Measurements from ENCODE around the gene KIF3A. TPM values are rescaled to one million over a fixed set of nuclear protein-coding genes. Genes with fewer than 3 reads are reported as not detected.

KIF3A gene
- total and polyA plus RNA-seq, 2 experiments from 2014 or later = 11.2 to 19.7 TPM

DNA sequence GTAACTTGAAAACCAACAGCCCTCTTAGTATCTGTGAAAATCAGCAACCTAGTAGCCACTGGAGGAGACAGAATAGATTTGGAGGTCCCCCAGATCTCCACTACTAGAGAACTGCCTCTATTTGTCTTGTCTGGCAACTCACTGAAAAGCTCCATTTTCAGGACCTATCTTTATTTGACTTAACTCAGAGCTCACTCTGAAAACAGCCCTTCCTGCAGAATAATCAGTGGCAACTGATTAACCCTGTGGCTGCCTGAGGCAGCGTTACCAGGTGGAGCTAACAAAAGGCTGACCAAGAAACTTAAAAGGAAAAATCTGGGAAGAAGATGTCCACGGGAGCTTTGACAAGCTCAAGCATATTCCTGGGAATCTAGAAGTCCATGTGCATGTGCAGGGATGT lies 89.9 kb downstream of the KIF3A start:
- Mint-ChIP-seq H3K36me3 (ENCODE audit: low read depth) (peaks cover 25% of the 10 kb centered on the region), H3K4me3 (no peak overlapping the region), H3K9me3 (peaks cover 11% of the 10 kb centered on the region; the same call in 2 of the 3 replicates), H3K27ac (no peak overlapping the region), H3K27me3 (ENCODE audit: insufficient read depth, low read depth, poor library complexity) (peaks cover 2% of the 10 kb centered on the region), H3K4me1 (peaks cover 18% of the 10 kb centered on the region)
- Histone ChIP-seq H3K36me3 (ENCODE audit: insufficient read depth) (0 out of 2 replicates have a peak, but pooled peaks cover 4% of the 10 kb centered on the region), H2AFZ (no peak overlapping the region), H3K27ac (ENCODE audit: low read depth) (no peak overlapping the region), H3K79me2 (replicated peaks; ENCODE audit: insufficient read depth) (no peaks in the 10 kb centered on the region), H3K4me1 (ENCODE audit: insufficient read depth) (peaks cover 18% of the 10 kb centered on the region), H3F3A (replicated peaks; ENCODE audit: low read depth) (no peaks in the 10 kb centered on the region), H3K9me2 (ENCODE audit: insufficient read depth) (no peaks in the 10 kb centered on the region), H3K4me3 (no peak overlapping the region), H4K20me1 (replicated peaks; ENCODE audit: insufficient read depth) (no peaks in the 10 kb centered on the region), H3K27me3 (ENCODE audit: insufficient read depth) (no peaks in the 10 kb centered on the region), H3K4me2 (no peak overlapping the region)
- ATAC-seq (no peak), DNase-seq (ENCODE audit: low spot score) (no peak)
- TF ChIP-seq NANOG (IDR thresholded peaks at IDR 0.05; ENCODE audit: borderline replicate concordance) (no peak), EZH2phosphoT487 (IDR thresholded peaks at IDR 0.05; ENCODE audit: unreplicated experiment) (no peak), ZNF331 (CRISPR knock-in tag; IDR thresholded peaks at IDR 0.05; ENCODE audit: low read depth) (no peak), CREB1 (CRISPR knock-in tag; IDR thresholded peaks at IDR 0.05; ENCODE audit: low read depth) (no peak), JUNB (IDR thresholded peaks at IDR 0.05; ENCODE audit: unreplicated experiment) (no peak), POLR2AphosphoS5 (IDR thresholded peaks at IDR 0.05; ENCODE audit: low read depth) (no peak), ZNF114 (CRISPR knock-in tag; IDR thresholded peaks at IDR 0.05) (no peak)
- TF ChIP-seq, protein P1, sequence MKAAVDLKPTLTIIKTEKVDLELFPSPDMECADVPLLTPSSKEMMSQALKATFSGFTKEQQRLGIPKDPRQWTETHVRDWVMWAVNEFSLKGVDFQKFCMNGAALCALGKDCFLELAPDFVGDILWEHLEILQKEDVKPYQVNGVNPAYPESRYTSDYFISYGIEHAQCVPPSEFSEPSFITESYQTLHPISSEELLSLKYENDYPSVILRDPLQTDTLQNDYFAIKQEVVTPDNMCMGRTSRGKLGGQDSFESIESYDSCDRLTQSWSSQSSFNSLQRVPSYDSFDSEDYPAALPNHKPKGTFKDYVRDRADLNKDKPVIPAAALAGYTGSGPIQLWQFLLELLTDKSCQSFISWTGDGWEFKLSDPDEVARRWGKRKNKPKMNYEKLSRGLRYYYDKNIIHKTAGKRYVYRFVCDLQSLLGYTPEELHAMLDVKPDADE (IDR thresholded peaks at IDR 0.05) = no peak
- TF ChIP-seq, protein P2, sequence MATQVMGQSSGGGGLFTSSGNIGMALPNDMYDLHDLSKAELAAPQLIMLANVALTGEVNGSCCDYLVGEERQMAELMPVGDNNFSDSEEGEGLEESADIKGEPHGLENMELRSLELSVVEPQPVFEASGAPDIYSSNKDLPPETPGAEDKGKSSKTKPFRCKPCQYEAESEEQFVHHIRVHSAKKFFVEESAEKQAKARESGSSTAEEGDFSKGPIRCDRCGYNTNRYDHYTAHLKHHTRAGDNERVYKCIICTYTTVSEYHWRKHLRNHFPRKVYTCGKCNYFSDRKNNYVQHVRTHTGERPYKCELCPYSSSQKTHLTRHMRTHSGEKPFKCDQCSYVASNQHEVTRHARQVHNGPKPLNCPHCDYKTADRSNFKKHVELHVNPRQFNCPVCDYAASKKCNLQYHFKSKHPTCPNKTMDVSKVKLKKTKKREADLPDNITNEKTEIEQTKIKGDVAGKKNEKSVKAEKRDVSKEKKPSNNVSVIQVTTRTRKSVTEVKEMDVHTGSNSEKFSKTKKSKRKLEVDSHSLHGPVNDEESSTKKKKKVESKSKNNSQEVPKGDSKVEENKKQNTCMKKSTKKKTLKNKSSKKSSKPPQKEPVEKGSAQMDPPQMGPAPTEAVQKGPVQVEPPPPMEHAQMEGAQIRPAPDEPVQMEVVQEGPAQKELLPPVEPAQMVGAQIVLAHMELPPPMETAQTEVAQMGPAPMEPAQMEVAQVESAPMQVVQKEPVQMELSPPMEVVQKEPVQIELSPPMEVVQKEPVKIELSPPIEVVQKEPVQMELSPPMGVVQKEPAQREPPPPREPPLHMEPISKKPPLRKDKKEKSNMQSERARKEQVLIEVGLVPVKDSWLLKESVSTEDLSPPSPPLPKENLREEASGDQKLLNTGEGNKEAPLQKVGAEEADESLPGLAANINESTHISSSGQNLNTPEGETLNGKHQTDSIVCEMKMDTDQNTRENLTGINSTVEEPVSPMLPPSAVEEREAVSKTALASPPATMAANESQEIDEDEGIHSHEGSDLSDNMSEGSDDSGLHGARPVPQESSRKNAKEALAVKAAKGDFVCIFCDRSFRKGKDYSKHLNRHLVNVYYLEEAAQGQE (IDR thresholded peaks at IDR 0.05; ENCODE audit: unreplicated experiment) = no peak
- TF ChIP-seq, protein P3, sequence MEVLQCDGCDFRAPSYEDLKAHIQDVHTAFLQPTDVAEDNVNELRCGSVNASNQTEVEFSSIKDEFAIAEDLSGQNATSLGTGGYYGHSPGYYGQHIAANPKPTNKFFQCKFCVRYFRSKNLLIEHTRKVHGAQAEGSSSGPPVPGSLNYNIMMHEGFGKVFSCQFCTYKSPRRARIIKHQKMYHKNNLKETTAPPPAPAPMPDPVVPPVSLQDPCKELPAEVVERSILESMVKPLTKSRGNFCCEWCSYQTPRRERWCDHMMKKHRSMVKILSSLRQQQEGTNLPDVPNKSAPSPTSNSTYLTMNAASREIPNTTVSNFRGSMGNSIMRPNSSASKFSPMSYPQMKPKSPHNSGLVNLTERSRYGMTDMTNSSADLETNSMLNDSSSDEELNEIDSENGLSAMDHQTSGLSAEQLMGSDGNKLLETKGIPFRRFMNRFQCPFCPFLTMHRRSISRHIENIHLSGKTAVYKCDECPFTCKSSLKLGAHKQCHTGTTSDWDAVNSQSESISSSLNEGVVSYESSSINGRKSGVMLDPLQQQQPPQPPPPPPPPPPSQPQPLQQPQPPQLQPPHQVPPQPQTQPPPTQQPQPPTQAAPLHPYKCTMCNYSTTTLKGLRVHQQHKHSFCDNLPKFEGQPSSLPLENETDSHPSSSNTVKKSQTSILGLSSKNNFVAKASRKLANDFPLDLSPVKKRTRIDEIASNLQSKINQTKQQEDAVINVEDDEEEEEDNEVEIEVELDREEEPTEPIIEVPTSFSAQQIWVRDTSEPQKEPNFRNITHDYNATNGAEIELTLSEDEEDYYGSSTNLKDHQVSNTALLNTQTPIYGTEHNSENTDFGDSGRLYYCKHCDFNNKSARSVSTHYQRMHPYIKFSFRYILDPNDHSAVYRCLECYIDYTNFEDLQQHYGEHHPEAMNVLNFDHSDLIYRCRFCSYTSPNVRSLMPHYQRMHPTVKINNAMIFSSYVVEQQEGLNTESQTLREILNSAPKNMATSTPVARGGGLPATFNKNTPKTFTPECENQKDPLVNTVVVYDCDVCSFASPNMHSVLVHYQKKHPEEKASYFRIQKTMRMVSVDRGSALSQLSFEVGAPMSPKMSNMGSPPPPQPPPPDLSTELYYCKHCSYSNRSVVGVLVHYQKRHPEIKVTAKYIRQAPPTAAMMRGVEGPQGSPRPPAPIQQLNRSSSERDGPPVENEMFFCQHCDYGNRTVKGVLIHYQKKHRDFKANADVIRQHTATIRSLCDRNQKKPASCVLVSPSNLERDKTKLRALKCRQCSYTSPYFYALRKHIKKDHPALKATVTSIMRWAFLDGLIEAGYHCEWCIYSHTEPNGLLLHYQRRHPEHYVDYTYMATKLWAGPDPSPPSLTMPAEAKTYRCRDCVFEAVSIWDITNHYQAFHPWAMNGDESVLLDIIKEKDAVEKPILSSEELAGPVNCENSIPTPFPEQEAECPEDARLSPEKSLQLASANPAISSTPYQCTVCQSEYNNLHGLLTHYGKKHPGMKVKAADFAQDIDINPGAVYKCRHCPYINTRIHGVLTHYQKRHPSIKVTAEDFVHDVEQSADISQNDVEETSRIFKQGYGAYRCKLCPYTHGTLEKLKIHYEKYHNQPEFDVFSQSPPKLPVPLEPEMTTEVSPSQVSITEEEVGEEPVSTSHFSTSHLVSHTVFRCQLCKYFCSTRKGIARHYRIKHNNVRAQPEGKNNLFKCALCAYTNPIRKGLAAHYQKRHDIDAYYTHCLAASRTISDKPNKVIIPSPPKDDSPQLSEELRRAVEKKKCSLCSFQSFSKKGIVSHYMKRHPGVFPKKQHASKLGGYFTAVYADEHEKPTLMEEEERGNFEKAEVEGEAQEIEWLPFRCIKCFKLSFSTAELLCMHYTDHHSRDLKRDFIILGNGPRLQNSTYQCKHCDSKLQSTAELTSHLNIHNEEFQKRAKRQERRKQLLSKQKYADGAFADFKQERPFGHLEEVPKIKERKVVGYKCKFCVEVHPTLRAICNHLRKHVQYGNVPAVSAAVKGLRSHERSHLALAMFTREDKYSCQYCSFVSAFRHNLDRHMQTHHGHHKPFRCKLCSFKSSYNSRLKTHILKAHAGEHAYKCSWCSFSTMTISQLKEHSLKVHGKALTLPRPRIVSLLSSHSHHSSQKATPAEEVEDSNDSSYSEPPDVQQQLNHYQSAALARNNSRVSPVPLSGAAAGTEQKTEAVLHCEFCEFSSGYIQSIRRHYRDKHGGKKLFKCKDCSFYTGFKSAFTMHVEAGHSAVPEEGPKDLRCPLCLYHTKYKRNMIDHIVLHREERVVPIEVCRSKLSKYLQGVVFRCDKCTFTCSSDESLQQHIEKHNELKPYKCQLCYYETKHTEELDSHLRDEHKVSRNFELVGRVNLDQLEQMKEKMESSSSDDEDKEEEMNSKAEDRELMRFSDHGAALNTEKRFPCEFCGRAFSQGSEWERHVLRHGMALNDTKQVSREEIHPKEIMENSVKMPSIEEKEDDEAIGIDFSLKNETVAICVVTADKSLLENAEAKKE (CRISPR knock-in tag; IDR thresholded peaks at IDR 0.05) = no peak
